Measurements from ENCODE around the gene IFFO2. TPM values are rescaled to one million over a fixed set of nuclear protein-coding genes. Genes with fewer than 3 reads are reported as not detected.

IFFO2 gene
- total RNA-seq, 1 experiment from 2014 or later, result 18.7 TPM

- H3K4me3 Mint-ChIP-seq (ENCODE audit: unreplicated experiment), result no peak overlapping the region
Measured at GRCh38 chr1:18949686-18950400, 6.6 kb downstream of the IFFO2 start.

DNA sequence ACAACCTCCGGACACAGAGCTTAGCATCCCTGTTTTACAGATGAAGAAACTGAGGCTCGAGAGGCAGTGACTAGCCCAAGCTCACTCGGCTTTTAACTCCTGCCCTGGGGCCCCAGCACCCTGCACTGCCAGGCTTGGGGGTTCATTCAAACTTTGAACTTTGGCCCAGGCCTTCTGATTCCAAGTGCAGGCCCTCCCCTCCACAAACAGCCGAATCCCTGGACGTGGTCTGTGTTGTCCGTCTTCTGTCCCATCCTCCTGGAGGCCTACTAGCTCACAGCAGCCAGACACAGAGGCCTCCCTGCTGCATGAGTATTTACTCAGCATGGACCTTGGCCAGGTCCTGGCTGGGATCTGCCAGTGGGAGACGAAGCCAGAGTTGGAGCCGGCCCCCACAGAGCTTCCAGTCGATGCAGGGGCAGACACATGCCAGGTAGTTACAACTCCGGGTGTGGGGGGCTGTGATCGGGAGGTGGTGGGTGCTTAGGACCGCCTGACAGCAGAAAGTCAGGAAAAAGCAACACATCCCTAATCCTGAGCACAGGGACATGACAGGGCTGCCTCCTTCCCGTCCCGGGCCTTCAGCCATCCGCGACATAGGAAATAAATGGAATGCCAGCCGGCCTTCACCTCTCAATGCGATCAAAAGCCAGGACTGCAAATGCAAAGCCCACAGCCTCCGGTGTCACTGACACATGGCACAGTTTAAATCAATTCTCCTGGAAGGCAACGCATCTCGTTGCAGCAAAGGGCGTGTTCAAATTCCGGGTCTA lies 7.4 kb downstream of the IFFO2 start:
- Mint-ChIP-seq H3K4me3 (ENCODE audit: unreplicated experiment) (peak overlapping the region; percentile 24), H3K27me3 (ENCODE audit: insufficient read depth, unreplicated experiment) (no peaks in the 10 kb centered on the region), H3K4me1 (ENCODE audit: low read depth, unreplicated experiment) (peaks cover 30% of the 10 kb centered on the region), H3K9me3 (ENCODE audit: unreplicated experiment) (no peaks in the 10 kb centered on the region), H3K36me3 (ENCODE audit: insufficient read depth, unreplicated experiment) (peaks cover 5% of the 10 kb centered on the region), H3K27ac (ENCODE audit: unreplicated experiment) (peak overlapping the region; percentile 61)
- ChIA-PET POLR2A (interaction anchor here (0.8 kb wide), 1 partner anchor 20 kb away, joined by 5 read pairs; no protein-coding TSS in a partner anchor), CTCF (interaction anchor here (0.6 to 0.8 kb wide), 2 partner anchors 12 to 65 kb away, joined by 3 read pairs; no protein-coding TSS in a partner anchor)
- Histone ChIP-seq H3K4me3 (ENCODE audit: low read depth, low read length) (no peak overlapping the region), H3K4me1 (peaks cover 32% of the 10 kb centered on the region), H3K36me3 (ENCODE audit: control insufficient read depth, insufficient read depth, low read length) (no peaks in the 10 kb centered on the region), H3K27me3 (replicated peaks; ENCODE audit: control insufficient read depth, insufficient read depth, low read length) (no peaks in the 10 kb centered on the region), H3K9me3 (no peaks in the 10 kb centered on the region)
- BruUV-seq (replicated peaks), result no TSS peak
- peak; percentile 58 to 66 for DNase-seq
- intact Hi-C loops (cut with micrococcal nuclease; ENCODE audit: unreplicated experiment), result no loop called here
- TF ChIP-seq CTCF (IDR thresholded peaks at IDR 0.05; ENCODE audit: insufficient read depth in 1 of 2, low read depth in 1 of 2, low read length in 1 of 2, severe bottlenecking in 1 of 2, unreplicated experiment in 1 of 2), result peak in 1 of 2 experiments; percentile 1

More at GRCh38 chr1:18949686-18950400, 6.6 kb downstream of the IFFO2 start:
- Mint-ChIP-seq H3K4me1 (ENCODE audit: low read depth, unreplicated experiment) (peaks cover 25% of the 10 kb centered on the region), H3K27me3 (ENCODE audit: insufficient read depth, unreplicated experiment) (no peaks in the 10 kb centered on the region), H3K36me3 (ENCODE audit: insufficient read depth, unreplicated experiment) (peaks cover 5% of the 10 kb centered on the region), H3K9me3 (ENCODE audit: unreplicated experiment) (no peaks in the 10 kb centered on the region), H3K27ac (ENCODE audit: unreplicated experiment) (peak overlapping the region; percentile 61)
- ChIA-PET POLR2A (interaction anchor here (0.8 kb wide), 1 partner anchor 21 kb away, joined by 5 read pairs; no protein-coding TSS in a partner anchor), CTCF (interaction anchor here (0.6 kb wide), 1 partner anchor 13 kb away, joined by 3 read pairs; no protein-coding TSS in a partner anchor)
- Histone ChIP-seq H3K9me3 (no peaks in the 10 kb centered on the region), H3K27me3 (replicated peaks; ENCODE audit: control insufficient read depth, insufficient read depth, low read length) (no peaks in the 10 kb centered on the region), H3K36me3 (ENCODE audit: control insufficient read depth, insufficient read depth, low read length) (no peaks in the 10 kb centered on the region), H3K4me3 (ENCODE audit: low read depth, low read length) (no peak overlapping the region), H3K4me1 (peaks cover 35% of the 10 kb centered on the region)
- BruUV-seq (replicated peaks), result no TSS peak
- intact Hi-C loops (cut with micrococcal nuclease; ENCODE audit: unreplicated experiment), result no loop called here
- no peak for TF ChIP-seq CTCF (IDR thresholded peaks at IDR 0.05; ENCODE audit: insufficient read depth in 1 of 2, low read depth in 1 of 2, low read length in 1 of 2, severe bottlenecking in 1 of 2, unreplicated experiment in 1 of 2)
- no peak for DNase-seq
